ENCODE data around the gene SDHA. TPM values are rescaled to one million over a fixed set of nuclear protein-coding genes. Genes with fewer than 3 reads are reported as not detected.

The SDHA gene
- total and polyA plus RNA-seq, 9 of the 15 experiments (the other 6 are each of a cell fraction or from before 2014, with no cell fraction given) = 82.9 to 191 (median 130) TPM

GRCh38 chr5:204462-204861, 13.7 kb upstream of the SDHA start:
- ChIA-PET CTCF (ENCODE audit: low intra/inter-chr PET ratio) (no interaction called here), POLR2A (no interaction called here)
- H3K4me2 ChIP-seq (ENCODE audit: insufficient read depth, low read length) = no peak overlapping the region
- no peaks in the 10 kb centered on the region for H3K9me1 ChIP-seq (ENCODE audit: control insufficient read depth, insufficient read depth, low read length)
- H3K9ac ChIP-seq (ENCODE audit: insufficient read depth in 1 of 2, low read depth in 2 of 2, low read length in 2 of 2) = no peak overlapping the region
- peaks cover 28% of the 10 kb centered on the region for H3K36me3 ChIP-seq (ENCODE audit: control insufficient read depth, insufficient read depth, low read length)
- BruUV-seq (replicated peaks) = no TSS peak
- no peak for ATAC-seq
- peaks cover 28% of the 10 kb centered on the region for H3K79me2 ChIP-seq (ENCODE audit: control insufficient read depth, insufficient read depth, low read length)
- no peak overlapping the region for H3K4me3 ChIP-seq
- H3K9me3 ChIP-seq (replicated peaks; ENCODE audit: control insufficient read depth, insufficient read depth, low read depth, low read length) = no peaks in the 10 kb centered on the region
- no peak overlapping the region for H2AFZ ChIP-seq (ENCODE audit: low read depth, low read length)
- TF ChIP-seq STAT5B (CRISPR knock-in tag; IDR thresholded peaks at IDR 0.05) (no peak), PHF21A (IDR thresholded peaks at IDR 0.05; ENCODE audit: borderline replicate concordance, low read depth) (no peak), ARID3A (IDR thresholded peaks at IDR 0.05; ENCODE audit: borderline replicate concordance, low read depth, low read length) (no peak), NCOR1 (IDR thresholded peaks at IDR 0.05) (no peak), ZKSCAN8 (CRISPR knock-in tag; IDR thresholded peaks at IDR 0.05) (peak; percentile 93), CBX2 (IDR thresholded peaks at IDR 0.05; ENCODE audit: insufficient read depth, low read length, poor library complexity, severe bottlenecking) (no peak), BCOR (IDR thresholded peaks at IDR 0.05) (peak; percentile 55; the same call in 1 of the 2 replicates), SMARCA5 (IDR thresholded peaks at IDR 0.05) (0 out of 2 replicates have a peak, but pooled peaks have one; percentile 52), HMGN3 (IDR thresholded peaks at IDR 0.05; ENCODE audit: borderline replicate concordance, extremely low read depth, insufficient read length, low read depth, low read length) (no peak)
- H3K27ac ChIP-seq (ENCODE audit: extremely low read depth, low read depth, low read length) = no peak overlapping the region
- no peak for DNase-seq (ENCODE audit: extremely low read depth in 1 of 4, low spot score in 3 of 4)
- in situ Hi-C loops (cut with MboI) (no loop called here), intact Hi-C loops (cut with micrococcal nuclease) (no loop called here)
- FAIRE-seq = no peak
- H3K4me1 ChIP-seq (replicated peaks in 1 of 2; ENCODE audit: control insufficient read depth in 2 of 2, insufficient read depth in 2 of 2, low read length in 2 of 2) = peaks cover 24 to 39% of the 10 kb centered on the region in 2 experiments
- peaks cover 26% of the 10 kb centered on the region for H4K20me1 ChIP-seq (replicated peaks; ENCODE audit: control insufficient read depth, insufficient read depth, low read length)
- no peaks in the 10 kb centered on the region for H3K27me3 ChIP-seq (ENCODE audit: control insufficient read depth in 2 of 2, insufficient read depth in 2 of 2, low read length in 2 of 2)

Measured in K562 (cell line).